Activated effector memory CD4-positive, alpha-beta T cell treated with anti-CD3 and anti-CD28 coated beads, Interleukin-2, amount 50 U/mL, for 16 hours (primary cell): ENCODE data around the gene CNTN4.

Experiments used
- DNase-seq: peaks from one replicate; pipeline ENCODE4 v3.0.0-alpha.2; 2020

Gene CNTN4

GRCh38 chr3:3005146-3005744 is 906.6 kb downstream of the CNTN4 start:
- DNase-seq, result no peak

- DNase-seq, result no peak
Measured at GRCh38 chr3:3013317-3014052, 914.8 kb downstream of the CNTN4 start.

GRCh38 chr3:3015185-3016089 is 916.8 kb downstream of the CNTN4 start:
- DNase-seq, result no peak

- no peak for DNase-seq
Measured at GRCh38 chr3:3016226-3016625, 917.6 kb downstream of the CNTN4 start.

GRCh38 chr3:3020209-3020608 is 921.5 kb downstream of the CNTN4 start:
- no peak for DNase-seq

- DNase-seq, result no peak
Measured at GRCh38 chr3:3023111-3023745, 924.6 kb downstream of the CNTN4 start.

GRCh38 chr3:3027976-3028567 is 929.4 kb downstream of the CNTN4 start:
- no peak for DNase-seq

GRCh38 chr3:3031326-3031725 is 932.7 kb downstream of the CNTN4 start:
- no peak for DNase-seq

GRCh38 chr3:3037156-3037555 is 938.5 kb downstream of the CNTN4 start:
- no peak for DNase-seq

GRCh38 chr3:3038201-3038991 is 939.7 kb downstream of the CNTN4 start:
- no peak for DNase-seq

GRCh38 chr3:3053974-3054373 is 955.3 kb downstream of the CNTN4 start:
- no peak for DNase-seq

- DNase-seq, result no peak
Measured at GRCh38 chr3:3059645-3060044, 961.0 kb downstream of the CNTN4 start.

GRCh38 chr3:3064297-3064696 is 965.6 kb downstream of the CNTN4 start:
- DNase-seq, result no peak

- no peak for DNase-seq
Measured at GRCh38 chr3:3065876-3066275, 967.2 kb downstream of the CNTN4 start.

- no peak for DNase-seq
Measured at GRCh38 chr3:3066378-3066777, 967.7 kb downstream of the CNTN4 start.

- DNase-seq, result no peak
Measured at GRCh38 chr3:3066910-3067309, 968.2 kb downstream of the CNTN4 start.

GRCh38 chr3:3068358-3068881 is 969.8 kb downstream of the CNTN4 start:
- no peak for DNase-seq

GRCh38 chr3:3069723-3070122 is 971.1 kb downstream of the CNTN4 start:
- DNase-seq, result no peak

- DNase-seq, result no peak
Measured at GRCh38 chr3:3071136-3071535, 972.5 kb downstream of the CNTN4 start.

GRCh38 chr3:3074551-3075257 is 976.0 kb downstream of the CNTN4 start:
- no peak for DNase-seq

- no peak for DNase-seq
Measured at GRCh38 chr3:3080309-3080708, 981.6 kb downstream of the CNTN4 start.
